HepG2 (cell line): ENCODE results near the gene CIAO3. TPM values are rescaled to one million over a fixed set of nuclear protein-coding genes. Genes with fewer than 3 reads are reported as not detected.
A peak's percentile ranks its signal among the peaks of the same experiment; 100 is the strongest.

ENCODE experiments used
- DMAP1 ChIP-seq: IDR thresholded peaks from 2 replicates; pipeline ENCODE4 v1.6.1; 2016
- DZIP1 ChIP-seq: sonication (generic); formaldehyde crosslinking; IDR thresholded peaks from 2 replicates; pipeline ENCODE4 v1.5.0; 2020; ENCODE audit warnings: mild to moderate bottlenecking, missing genetic modification reagents
- ETV5 ChIP-seq: IDR thresholded peaks from 2 replicates; pipeline ENCODE4 v1.6.1; 2018; ENCODE audit warnings: missing biosample characterization, missing genetic modification reagents, inconsistent platforms, borderline replicate concordance
- FOXP1 ChIP-seq, 2 experiments: fragments of 450-650 bp in 1 of 2; IDR thresholded peaks; 2 replicates each; pipeline ENCODE4 v1.6.1; 2017 to 2018; ENCODE audit warnings: antibody characterized with exemption in 1 of 2
- GPN1 ChIP-seq: sonication (generic); formaldehyde crosslinking; IDR thresholded peaks from 2 replicates; pipeline ENCODE4 v1.5.1; 2020; ENCODE audit warnings: missing genetic modification reagents, borderline replicate concordance
- HMGXB4 ChIP-seq, 2 experiments: sonication (generic) in 1 of 2; formaldehyde crosslinking in 1 of 2; IDR thresholded peaks; 2 replicates each; pipeline versions ENCODE4 v1.4.0 to v1.6.1; 2018 to 2020; ENCODE audit warnings: missing genetic modification reagents in 2 of 2, borderline replicate concordance in 1 of 2, low read depth in 1 of 2, mild to moderate bottlenecking in 1 of 2, missing biosample characterization in 1 of 2
- KLF13 ChIP-seq: sonication (generic); formaldehyde crosslinking; IDR thresholded peaks from 2 replicates; pipeline ENCODE4 v1.4.0; 2020; ENCODE audit warnings: mild to moderate bottlenecking, missing genetic modification reagents
- MAX ChIP-seq: IDR thresholded peaks from 2 replicates; pipeline ENCODE4 v1.6.1; 2012; ENCODE audit warnings: inconsistent platforms
- MED8 ChIP-seq: sonication (generic); formaldehyde crosslinking; IDR thresholded peaks from 2 replicates; pipeline ENCODE4 v1.8.1; 2023; ENCODE audit warnings: mild to moderate bottlenecking, missing genetic modification reagents; ENCODE audit not compliant: insufficient replicate concordance
- POLR2AphosphoS5 ChIP-seq: IDR thresholded peaks from 2 replicates; pipeline ENCODE4 v1.6.1; 2012; ENCODE audit warnings: low read depth, low read length
- PRPF4 ChIP-seq: fragments of 200-400 bp; formaldehyde crosslinking; IDR thresholded peaks from 2 replicates; pipeline ENCODE4 v1.6.1; 2016; ENCODE audit warnings: low read length, low read depth; ENCODE audit not compliant: poor library complexity, severe bottlenecking
- REL ChIP-seq: sonication (generic); formaldehyde crosslinking; conservative IDR thresholded peaks from 2 replicates; pipeline ENCODE4 v1.8.0; 2022; ENCODE audit warnings: mild to moderate bottlenecking, missing genetic modification reagents, moderate library complexity
- SETDB1 ChIP-seq: sonication (generic); formaldehyde crosslinking; IDR thresholded peaks from 2 replicates; pipeline ENCODE4 v1.5.1; 2020; ENCODE audit warnings: missing genetic modification reagents, mild to moderate bottlenecking, borderline replicate concordance
- SRF ChIP-seq: IDR thresholded peaks from 2 replicates; pipeline ENCODE4 v1.6.1; 2011; ENCODE audit warnings: mild to moderate bottlenecking, low read depth, low read length, moderate library complexity
- STAT6 ChIP-seq: sonication (generic); formaldehyde crosslinking; IDR thresholded peaks from 2 replicates; pipeline ENCODE4 v1.4.0; 2020; ENCODE audit warnings: missing genetic modification reagents, mild to moderate bottlenecking, borderline replicate concordance
- THAP7 ChIP-seq: sonication (generic); formaldehyde crosslinking; IDR thresholded peaks from 2 replicates; pipeline ENCODE4 v1.8.1; 2023; ENCODE audit warnings: mild to moderate bottlenecking, missing genetic modification reagents
- YY1 ChIP-seq: IDR thresholded peaks from 2 replicates; pipeline ENCODE4 v1.6.1; 2011; ENCODE audit warnings: low read length, low read depth, moderate library complexity, mild to moderate bottlenecking; ENCODE audit not compliant: insufficient read depth, insufficient replicate concordance
- ZNF251 ChIP-seq: sonication (generic); formaldehyde crosslinking; IDR thresholded peaks from 2 replicates; pipeline ENCODE4 v1.9.0; 2021; ENCODE audit warnings: mild to moderate bottlenecking, missing genetic modification reagents
- ZNF256 ChIP-seq: sonication (generic); formaldehyde crosslinking; conservative IDR thresholded peaks from 2 replicates; pipeline ENCODE4 v1.4.0; 2020; ENCODE audit warnings: missing genetic modification reagents
- ZNF468 ChIP-seq: sonication (generic); formaldehyde crosslinking; IDR thresholded peaks from 2 replicates; pipeline ENCODE4 v1.8.0; 2022; ENCODE audit warnings: mild to moderate bottlenecking, moderate library complexity, missing genetic modification reagents
- ZNF777 ChIP-seq: sonication (generic); formaldehyde crosslinking; IDR thresholded peaks from 2 replicates; pipeline ENCODE4 v1.4.0; 2020; ENCODE audit warnings: missing genetic modification reagents
- polyA plus RNA-seq, 8 experiments: library from polyadenylated mRNA; depleted of rRNA in 3 of 8; stranded (reverse) in 7 of 8; unstranded in 1 of 8; fragments of >200 nt; fragmentation: Illumina TruSeq in 4 of 8; extraction: Trizol in 4 of 8; gene quantifications; 2 replicates each; pipeline versions ENCODE4 v1.2.1 to v1.2.3, GENCODE V29; 2011 to 2016; ENCODE audit warnings: low read depth in 4 of 8, missing spikeins in 1 of 8, mixed read lengths in 1 of 8; ENCODE audit not compliant: insufficient read depth in 1 of 8
- total RNA-seq, 5 experiments: library from RNA; depleted of rRNA; stranded (reverse); fragments of >200 nt; fragmentation: Illumina TruSeq; extraction: Trizol; gene quantifications; 2 replicates each; pipeline ENCODE4 v1.2.3, GENCODE V29; 2016; ENCODE audit warnings: low read depth in 1 of 5

Gene CIAO3
- total and polyA plus RNA-seq, 2 of the 13 experiments (the other 11 are each of a cell fraction or from before 2014, with no cell fraction given) = 21.7 to 25.0 TPM

- TF ChIP-seq THAP7 (CRISPR knock-in tag) = peak; percentile 100
- 0 out of 2 replicates have a peak, but pooled peaks have one; percentile 59 for TF ChIP-seq DMAP1 (CRISPR knock-in tag)
- no peak for TF ChIP-seq ZNF251 (CRISPR knock-in tag)
- 0 out of 2 replicates have a peak, but pooled peaks have one; percentile 49 for TF ChIP-seq KLF13 (CRISPR knock-in tag)
- TF ChIP-seq SRF = no peak
- peak; percentile 97 for TF ChIP-seq YY1
- peak; percentile 94 to 95 for TF ChIP-seq HMGXB4 (CRISPR knock-in tag; IDR thresholded peaks at IDR 0.05; ENCODE audit: borderline replicate concordance in 1 of 2, low read depth in 1 of 2)
- TF ChIP-seq REL (CRISPR knock-in tag) = no peak
- TF ChIP-seq GPN1 = no peak
- peak; percentile 49; the same call in 1 of the 2 replicates for TF ChIP-seq ZNF777 (CRISPR knock-in tag)
- TF ChIP-seq POLR2AphosphoS5 = peak; percentile 49
- no peak for TF ChIP-seq FOXP1 (IDR thresholded peaks at IDR 0.05)
- TF ChIP-seq FOXP1 (CRISPR knock-in tag; IDR thresholded peaks at IDR 0.05) = 0 out of 2 replicates have a peak, but pooled peaks have one; percentile 18
- no peak for TF ChIP-seq PRPF4
- TF ChIP-seq STAT6 (CRISPR knock-in tag) = 0 out of 2 replicates have a peak, but pooled peaks have one; percentile 15
- TF ChIP-seq MAX = peak; percentile 89
- TF ChIP-seq MED8 (CRISPR knock-in tag) = no peak
- no peak for TF ChIP-seq ZNF468 (CRISPR knock-in tag)
- TF ChIP-seq ETV5 (CRISPR knock-in tag) = peak; percentile 44
- TF ChIP-seq SETDB1 (CRISPR knock-in tag) = no peak
- TF ChIP-seq DZIP1 (CRISPR knock-in tag) = no peak
- 0 out of 2 replicates have a peak, but pooled peaks have one; percentile 32 for TF ChIP-seq ZNF256 (CRISPR knock-in tag)
Observed at GRCh38 chr16:740764-741505, at the start of gene CIAO3 (continued).
